HL-60 (cell line): ENCODE results near the gene AKAP12.

ENCODE experiments used
- CTCF ChIP-seq: IDR thresholded peaks from one replicate; pipeline ENCODE4 v1.5.1; 2011; ENCODE audit warnings: low read length, control low read depth, inconsistent platforms; ENCODE audit not compliant: insufficient read depth
- POLR2AphosphoS5 ChIP-seq: IDR thresholded peaks from 2 replicates; pipeline ENCODE4 v1.6.1; 2012; ENCODE audit warnings: low read depth
- REST ChIP-seq: IDR thresholded peaks from 2 replicates; pipeline ENCODE4 v1.6.1; 2012; ENCODE audit warnings: low read depth; ENCODE audit not compliant: insufficient replicate concordance

- TF ChIP-seq REST (no peak), POLR2AphosphoS5 (no peak), CTCF (no peak)
Measured at GRCh38 chr6:151297886-151298285, 58.1 kb downstream of the AKAP12 start.
